Islet of Langerhans (tissue), 1 donor: Measurements from ENCODE around the gene CYP27A1.
"Not testable (repeated sequence)": the region's sequence is repeated elsewhere in the genome, so short reads cannot be mapped to it uniquely, and the experiment has no call there.

Experiments used
- FAIRE-seq: peaks from one replicate; lab custom pipeline; 2011; peaks lifted over from hg19 to GRCh38; lab: Jason Lieb, UNC

Gene CYP27A1

DNA sequence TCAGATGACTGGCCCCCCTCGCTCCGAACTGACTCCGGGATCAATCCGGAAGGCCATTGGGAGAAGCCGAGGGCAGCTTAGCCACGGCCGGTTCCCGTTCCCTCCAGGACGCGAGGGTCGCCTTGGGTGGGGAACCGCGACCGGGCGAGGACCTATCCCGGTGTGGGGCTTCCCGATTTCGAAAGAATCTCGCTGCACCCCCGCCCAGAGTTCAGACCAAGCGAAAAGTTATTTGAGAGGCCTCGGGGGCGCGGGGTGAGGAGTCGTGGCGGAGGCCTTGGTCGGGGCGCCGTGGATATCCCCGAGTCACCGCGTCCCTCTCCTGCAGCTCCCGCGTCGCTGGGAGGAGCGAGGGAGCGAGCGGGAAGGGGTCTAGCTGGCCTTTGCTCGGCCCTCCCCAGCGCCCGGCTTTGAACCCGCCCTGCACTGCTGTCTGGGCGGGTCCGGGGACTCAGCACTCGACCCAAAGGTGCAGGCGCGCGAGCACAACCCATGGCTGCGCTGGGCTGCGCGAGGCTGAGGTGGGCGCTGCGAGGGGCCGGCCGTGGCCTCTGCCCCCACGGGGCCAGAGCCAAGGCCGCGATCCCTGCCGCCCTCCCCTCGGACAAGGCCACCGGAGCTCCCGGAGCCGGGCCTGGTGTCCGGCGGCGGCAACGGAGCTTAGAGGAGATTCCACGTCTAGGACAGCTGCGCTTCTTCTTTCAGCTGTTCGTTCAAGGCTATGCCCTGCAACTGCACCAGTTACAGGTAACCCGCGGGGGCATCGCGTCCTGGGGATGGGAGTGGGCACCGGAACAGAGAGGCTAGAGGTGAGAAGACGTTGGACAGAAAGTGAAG lies at the start of gene CYP27A1:
Gene CYP27A1, plus strand, starts transcription at position 457 of the 837 bp plus-strand sequence. Its CDS starts 36 bp downstream, at position 493.
- no peak for FAIRE-seq

DNA sequence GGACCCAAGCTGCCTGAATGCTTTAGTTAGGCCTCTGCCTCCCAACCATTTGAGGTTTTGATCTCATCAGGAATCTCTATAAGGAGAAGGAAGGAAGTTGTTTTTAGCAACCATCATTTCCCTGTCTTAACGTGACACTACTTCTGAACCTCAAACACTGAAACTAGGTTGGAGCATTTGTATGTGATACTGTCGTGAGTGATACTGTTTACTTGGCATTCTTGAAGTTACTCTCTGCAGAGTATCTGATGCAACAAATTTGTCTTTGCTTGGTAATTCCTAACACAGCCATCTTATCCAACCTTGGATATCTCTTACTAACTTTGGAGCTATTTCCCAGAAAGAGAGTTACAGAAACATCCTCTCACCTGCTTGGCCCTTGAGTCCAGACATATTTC lies 49.2 kb upstream of the CYP27A1 start:
- no peak for FAIRE-seq

DNA sequence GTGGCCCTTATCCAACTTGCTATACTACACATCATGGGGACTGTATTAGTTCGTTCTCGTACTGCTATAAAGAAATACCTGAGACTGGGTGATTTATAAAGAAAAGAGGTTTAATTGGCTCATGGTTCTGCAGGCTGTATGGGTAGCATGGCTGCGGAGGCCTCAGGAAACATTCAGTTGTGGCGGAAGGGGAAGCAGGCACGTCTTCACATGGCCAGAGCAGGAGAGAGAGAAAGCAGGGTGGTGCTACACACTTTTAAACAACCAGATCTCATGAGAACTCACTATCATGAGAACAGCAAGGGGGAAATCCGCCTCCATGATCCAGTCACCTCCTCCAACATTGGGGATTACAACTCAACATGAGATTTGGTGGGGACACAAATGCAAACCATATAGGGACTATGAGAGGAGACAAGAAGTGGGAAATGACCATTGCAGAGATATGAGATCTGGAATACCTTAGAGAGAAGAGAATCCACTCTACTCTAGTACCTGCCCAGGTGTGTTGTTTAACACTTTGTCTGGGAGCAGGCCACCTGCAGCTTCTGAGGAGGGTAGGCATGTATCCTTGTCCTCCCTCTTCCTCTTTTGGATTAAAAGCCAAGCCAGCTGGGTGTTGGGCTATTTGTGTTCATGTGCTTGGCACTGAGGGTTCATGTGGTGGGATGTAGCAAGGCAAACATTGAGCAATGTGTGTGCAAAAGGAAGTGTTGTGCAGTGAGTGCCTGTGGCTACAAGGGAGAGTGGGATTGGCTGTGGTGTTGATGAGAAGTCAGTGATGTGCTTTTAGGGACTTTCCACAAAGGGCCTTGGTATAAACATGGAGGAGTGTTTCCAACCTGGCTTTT lies 48.6 kb upstream of the CYP27A1 start:
- FAIRE-seq, result no peak

DNA sequence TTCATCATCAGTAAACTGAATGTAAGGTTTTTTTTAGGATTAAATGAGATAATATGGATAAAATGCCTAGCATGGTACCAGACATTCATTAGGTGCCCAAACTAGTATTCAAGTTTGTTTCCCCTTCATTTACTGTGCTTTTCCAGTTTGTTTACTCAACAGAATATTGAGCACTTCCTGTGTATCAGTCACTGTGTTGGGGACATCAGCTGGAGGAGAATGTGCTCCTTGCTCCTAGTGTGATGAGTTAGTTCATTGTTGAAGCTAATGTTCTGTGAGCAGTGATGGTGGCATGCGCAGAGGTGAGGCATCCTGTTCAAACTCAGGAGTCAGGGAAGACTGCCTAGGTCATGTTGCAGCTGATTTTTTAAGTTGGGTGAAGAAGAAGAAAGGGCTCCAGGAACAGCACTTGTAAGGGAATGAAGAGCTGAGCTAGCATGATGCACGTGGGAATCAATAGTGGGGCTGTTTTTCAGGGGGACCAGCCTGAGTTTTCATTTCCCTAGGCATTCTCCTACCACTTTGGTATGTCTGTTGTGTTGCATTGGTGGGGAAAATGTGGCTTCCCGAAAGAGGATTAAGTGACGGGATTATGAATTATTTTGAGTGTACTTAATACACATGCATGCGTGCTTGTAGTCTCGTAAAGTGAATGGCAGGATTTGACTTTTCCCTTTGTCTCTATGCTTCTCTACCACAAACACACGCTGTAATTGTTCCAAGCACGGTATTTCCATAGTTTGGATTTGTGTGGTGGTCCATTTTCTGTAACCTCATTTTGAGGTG lies 47.6 kb upstream of the CYP27A1 start:
- no peak for FAIRE-seq

DNA sequence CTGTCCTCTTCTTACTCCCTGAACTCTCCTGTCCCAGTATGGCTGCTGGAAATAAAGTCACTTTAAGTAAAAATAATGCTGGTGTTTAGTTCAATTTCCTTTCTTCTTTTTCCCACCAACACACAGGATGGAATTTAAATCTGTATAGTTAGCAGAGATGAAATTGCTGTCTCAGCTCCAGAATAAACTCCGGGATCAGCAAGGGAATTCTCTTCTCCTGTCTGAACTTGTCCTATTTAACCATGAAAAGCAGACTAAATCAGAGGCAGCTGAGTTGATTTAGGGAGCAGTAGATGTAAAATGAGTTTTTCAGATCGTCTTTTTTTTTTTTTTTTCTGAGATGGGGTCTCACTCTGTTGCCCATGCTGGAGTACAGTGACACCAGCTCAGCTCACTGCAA lies 45.4 kb upstream of the CYP27A1 start:
- FAIRE-seq, result no peak

DNA sequence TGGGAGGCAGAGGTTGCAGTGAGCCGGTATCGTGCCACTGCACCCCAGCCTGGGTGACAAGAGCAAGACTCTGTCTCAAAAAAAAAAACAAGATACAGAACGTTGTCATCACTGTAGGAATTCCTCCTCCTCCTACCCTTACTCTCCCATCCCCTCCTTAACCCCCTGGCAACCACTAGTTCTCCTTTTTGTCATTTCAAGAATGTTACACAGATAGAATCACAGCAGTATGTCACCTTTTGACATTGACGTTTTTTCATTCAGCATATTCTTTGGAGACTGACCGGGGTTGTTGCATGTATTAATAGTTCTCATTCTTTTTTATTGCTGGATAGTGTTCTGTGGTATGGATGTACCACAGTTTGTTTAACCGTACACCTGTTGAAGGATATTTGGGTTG lies 38.9 kb upstream of the CYP27A1 start:
- FAIRE-seq, result no peak

DNA sequence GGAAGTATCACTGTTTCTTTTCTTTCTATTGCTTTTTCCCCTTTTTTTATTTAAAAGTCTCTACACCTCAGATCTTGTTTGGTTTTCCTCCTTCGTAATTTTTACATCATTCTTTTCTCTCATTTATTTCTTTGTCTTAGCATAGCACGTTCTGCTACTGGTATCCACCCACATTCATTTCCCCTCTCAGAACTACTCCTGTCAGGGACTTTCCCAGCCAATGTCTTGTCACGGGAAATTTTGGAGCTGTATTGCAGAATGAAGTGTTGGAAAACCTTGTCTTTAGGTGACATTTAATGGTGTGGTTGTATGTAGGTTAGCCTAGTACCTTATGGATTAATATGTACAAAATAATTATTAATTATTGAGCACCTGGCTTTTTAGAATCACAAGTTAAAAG lies 37.3 kb upstream of the CYP27A1 start:
- FAIRE-seq, result no peak

DNA sequence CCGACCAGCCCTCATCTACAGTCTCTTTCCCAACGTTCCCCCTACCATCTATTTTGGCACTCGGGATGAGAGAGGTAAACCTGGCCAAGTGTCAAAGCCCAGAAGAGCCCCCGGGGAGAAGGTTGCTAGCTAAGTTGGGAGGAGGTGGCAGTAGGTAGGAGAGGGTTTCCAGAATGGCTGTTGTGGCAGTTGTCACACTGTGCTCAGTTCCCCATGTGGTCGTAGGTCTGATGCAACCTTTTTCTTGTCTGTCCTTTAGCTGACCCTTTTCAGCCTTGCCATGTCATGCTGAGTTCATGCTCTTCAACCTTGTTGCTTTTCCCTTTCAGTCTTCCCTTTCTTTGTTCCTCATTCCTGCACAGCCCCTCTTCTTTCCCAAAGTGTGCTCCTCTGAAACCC lies 36.8 kb upstream of the CYP27A1 start:
- no peak for FAIRE-seq

DNA sequence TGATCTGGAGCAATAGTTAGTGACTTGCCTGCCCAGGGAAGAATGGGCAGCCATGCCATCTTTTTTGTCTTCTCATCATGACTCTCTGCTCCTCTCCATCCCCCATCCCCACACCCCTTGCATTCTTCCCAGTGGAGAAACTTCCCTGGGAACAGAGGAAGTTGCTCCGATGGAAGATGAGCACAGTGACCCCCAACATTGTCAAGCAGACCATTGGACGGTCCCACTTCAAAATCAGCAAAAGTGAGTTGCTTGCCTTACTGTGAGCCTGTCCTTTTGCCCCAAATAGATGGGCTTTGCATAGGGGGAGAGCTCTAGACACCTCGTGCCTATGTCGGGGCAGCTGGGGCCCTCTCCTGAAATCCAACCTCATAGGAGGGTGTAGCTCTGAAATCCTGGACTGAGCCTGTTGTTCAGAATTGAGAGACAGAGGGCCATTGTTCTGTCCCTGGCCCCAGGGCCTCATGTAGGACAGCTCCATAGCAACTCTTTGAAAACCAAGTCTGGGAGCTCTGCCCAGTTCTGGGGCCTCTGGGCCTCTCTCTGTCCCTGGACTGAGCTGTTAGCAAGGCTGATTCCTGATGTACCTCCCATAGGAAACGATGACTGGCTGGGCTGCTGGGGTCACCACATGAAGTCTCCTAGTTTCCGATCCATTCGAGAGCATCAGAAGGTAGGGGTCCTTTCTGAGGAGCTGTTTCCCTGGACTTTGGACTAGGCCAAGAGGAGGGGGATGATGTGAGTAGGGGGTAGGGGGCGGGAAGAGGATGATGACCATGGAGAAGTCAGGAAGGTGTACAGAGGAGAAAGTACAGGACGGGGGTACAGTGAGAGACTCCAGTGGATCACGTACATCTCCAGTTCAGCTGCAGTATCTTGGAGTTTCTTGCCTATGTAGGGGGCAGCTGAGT lies 36.1 kb upstream of the CYP27A1 start:
- no peak for FAIRE-seq

DNA sequence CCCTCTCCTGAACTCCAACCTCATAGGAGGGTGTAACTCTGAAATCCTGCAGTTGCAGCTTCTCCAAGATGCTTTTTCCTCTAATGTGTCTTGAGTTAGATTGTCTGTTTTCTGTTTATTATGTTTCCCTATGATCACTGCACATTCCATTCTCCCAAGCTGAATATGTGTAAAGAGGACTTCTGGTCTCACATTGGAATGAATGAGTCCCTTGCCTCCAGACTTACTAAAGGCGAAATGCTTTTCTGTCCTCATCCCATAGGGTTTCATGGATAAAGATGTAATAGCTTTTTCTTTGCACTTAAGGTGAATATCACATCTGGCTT lies 35.5 kb upstream of the CYP27A1 start:
- FAIRE-seq, result no peak

DNA sequence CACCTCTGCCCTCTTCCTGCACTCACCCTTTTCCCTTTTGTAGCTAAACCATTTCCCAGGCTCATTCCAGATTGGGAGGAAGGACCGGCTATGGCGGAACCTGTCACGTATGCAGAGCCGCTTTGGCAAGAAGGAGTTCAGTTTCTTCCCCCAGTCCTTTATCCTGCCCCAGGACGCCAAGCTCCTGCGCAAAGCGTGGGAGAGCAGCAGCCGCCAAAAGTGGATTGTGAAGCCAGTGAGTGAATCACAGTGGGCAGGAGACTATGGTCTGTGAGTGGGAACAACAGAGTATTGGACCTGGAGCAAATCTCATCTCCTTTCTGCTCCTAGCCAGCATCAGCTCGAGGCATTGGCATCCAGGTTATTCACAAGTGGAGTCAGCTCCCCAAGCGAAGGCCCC lies 35.0 kb upstream of the CYP27A1 start:
- no peak for FAIRE-seq

DNA sequence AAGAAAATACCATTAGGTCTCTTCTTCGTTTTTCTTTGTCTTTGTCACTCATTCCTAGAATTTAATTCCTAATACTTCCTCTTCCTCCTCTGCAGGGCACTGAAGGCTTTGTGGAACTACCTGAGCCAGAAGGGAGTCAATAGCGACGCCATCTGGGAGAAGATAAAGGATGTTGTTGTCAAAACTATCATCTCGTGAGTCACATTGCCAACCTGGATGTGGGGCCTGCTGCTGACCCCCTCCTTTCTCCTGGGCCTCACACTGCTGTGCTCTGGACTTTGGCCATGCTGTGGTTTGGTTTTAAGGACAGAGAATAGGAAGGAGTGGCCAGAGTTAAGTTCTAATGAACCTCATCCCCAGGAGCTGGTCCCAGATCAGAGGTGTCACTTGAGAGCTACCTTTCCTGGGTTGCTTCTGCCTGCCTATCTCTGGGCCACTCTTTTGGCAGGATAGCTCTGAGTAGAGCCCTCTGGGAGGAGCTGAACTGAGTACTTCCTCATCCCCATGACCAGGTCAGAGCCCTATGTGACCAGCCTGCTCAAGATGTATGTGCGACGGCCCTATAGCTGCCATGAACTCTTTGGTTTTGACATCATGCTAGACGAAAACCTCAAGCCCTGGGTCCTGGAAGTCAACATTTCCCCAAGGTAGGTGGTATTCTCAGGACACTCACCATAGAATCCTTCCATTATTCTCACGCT lies 33.1 kb upstream of the CYP27A1 start:
- no peak for FAIRE-seq

DNA sequence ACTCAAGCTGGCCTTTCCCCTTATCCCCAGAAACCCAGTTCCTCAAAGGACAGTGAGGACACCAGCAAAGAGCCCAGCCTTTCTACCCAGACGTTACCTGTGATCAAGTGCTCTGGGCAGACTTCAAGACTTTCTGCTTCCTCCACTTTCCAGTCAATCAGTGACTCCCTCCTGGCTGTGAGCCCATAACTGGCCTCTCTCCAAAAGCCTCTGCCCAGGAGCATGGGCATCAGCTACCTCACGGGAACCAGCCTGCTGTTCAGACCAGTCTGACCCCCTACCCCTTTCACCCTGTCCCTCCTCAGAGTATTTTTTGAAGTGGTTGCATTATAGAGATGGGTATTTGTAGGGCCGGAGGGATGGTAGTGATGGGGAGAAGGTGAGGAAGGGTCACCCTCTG lies 27.7 kb upstream of the CYP27A1 start:
- FAIRE-seq, result no peak

DNA sequence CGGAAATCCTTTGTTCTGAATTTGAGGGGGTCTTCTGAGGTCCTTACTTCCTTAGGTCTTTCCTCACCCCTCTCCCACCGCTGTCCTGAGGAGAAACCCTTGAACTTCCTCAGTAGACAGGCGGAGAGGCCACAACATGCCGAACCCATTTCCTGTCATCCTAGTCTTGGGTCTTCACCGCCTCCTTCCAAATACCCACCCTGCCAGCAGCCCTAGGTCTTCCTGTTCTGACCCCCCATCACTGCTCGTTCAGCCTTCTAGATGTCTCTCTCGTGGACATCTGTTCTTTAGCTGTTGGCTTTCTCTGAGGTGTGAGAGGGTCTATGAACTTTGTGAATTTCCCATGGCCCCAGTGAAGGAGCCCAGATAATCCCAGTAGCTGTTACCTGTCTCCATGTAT lies 27.2 kb upstream of the CYP27A1 start:
- no peak for FAIRE-seq

DNA sequence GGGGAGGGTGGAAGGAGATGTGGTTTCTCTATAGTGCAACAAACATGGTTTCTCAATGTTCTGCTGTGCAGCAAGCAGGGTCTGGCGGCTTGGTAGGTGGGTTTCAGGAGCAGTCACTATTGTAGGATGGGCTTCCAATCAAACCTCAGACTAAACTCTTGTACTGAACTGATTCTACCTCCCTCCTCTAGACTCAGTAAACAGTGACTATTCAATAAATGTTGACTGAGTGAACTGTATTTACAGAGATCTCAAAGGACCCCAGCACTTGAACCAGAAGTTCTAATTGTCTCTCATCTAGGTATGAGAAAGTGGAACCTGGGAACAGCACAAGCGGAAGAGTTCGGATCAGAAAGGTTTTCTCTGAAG lies 26.8 kb upstream of the CYP27A1 start:
- FAIRE-seq, result no peak

DNA sequence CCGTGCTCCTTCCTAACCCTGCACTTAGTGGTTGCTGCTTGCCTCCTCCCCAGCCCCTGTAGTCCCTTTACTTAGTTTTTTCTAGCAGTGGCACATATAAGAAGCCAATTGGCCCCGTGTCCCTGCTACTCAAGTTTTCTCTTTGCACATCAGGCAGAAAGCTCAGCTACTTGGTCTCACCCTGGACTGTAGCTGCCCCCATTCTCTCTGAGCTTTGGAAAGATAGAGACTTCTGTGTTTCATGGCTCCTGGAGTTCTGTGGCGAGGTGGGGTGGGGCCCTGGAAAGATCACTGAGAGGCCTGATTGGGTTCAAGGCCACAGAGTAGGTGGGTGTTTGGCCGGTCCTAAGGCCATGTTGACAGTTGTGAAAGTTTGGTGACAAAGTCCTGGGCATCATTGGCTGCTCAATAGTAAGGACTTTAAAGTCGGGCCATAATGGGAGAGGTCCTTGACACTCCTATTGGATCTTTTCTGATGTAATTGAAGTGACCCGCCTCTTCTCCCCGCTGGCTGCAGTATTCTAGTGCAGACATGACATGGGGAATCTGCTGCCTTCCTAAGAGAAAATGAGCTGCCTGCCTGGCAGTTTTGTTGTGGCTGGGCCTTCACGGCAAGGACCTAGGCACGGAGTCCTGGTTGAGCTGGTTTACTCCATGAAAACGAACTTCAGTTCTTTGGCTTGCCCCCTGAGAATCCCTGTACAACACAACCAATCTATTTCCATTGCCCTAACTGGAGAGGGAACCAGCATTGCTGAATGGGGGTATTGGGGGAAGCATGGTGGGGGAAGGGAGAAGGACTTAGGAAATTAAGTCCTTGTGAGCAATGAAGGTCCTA lies 26.2 kb upstream of the CYP27A1 start:
- no peak for FAIRE-seq

DNA sequence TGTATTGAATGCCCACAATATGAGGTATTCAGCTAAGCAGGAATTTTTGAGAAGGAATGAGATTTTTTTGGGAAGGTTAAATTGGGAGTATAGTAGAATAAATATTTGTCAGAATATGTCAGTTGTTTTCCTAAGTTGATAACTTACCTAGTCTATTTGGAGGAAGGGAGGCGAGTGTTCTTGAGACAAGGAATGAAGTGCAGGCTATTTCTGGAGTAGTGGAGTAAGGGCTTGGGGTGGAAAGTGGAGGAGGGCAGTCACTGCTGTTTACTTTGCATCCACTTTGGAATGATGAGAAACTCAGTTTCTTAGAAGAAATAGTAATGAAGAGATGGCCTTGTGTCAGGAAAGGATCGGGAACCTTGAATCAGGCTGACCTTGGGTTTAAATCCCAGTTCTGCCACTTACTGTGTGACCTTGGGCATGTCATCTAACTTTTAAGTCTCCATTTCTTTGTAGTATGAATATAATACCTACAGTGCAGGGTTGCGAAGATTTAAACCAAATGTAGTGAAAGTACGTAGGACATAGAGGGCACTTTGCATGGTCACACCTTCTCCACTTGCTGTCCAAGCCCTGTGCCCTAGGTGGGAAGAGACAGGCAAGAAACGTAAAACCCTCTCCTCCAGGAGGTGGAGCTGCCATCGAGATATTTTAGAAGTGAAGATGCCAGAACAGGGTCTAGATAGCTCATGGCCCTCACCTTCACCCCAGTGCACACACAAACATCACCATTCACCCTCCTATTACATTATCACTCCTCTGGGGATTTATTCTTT lies 25.2 kb upstream of the CYP27A1 start:
- FAIRE-seq, result no peak

DNA sequence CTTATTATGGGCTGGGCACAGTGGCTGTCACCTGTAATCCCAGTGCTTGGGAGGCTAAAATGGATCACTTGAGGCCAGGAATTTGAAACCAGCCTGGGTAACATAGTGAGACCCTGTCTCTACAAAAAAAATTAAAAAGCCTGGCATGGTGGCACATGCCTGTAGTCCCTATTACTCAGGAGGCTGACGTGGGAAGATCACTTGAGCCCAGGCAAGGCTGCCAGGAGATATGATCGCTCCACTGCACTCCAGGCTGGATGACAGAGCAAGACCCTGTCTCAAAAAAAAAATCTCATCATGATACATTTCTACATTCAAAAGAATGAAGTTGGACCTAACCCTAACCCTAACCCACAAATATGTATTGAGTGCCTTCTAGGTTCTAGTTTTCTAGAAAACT lies 20.2 kb upstream of the CYP27A1 start:
- no peak for FAIRE-seq

DNA sequence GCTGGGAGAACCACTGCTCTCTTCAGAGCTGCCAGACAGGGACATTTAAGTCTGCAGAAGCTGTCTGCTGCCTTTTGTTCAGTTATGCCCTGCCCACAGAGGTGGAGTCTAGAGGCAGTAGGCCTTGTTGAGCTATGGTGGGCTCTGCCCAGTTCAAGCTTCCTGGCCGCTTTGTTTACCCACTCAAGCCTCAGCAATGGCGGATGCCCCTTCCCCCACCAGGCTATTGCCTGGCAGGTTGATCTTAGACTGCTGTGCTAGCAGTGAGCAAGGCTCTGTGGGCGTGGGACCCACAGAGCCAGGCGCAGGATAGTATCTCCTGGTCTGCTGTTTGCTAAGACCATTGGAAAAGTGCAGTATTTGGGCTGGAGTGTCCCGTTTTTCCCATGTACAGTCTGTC lies 9.2 kb upstream of the CYP27A1 start:
- not testable (repeated sequence) for FAIRE-seq

DNA sequence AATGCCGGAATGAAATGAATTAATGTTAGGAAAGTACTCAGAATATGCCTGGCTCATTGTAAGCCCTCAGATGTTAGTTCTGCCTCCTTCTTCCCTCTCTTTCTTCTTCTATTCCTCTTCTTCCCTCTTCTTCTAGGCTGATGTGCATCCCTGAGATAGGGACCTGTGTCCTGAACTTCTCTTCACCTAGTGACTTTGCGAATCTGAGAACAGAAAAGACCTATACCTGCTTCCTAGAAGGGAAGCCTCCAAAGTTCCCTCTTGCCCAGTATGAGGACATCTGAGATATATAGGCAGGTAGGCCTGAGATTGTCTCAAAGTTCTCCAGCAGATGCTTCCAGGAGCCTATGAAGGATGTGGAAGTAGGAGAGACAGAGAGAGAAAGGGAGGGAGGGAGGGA lies 8.1 kb upstream of the CYP27A1 start:
- FAIRE-seq, result no peak
